ENCODE measurements around the gene NYAP1.

- TF ChIP-seq, protein P1, sequence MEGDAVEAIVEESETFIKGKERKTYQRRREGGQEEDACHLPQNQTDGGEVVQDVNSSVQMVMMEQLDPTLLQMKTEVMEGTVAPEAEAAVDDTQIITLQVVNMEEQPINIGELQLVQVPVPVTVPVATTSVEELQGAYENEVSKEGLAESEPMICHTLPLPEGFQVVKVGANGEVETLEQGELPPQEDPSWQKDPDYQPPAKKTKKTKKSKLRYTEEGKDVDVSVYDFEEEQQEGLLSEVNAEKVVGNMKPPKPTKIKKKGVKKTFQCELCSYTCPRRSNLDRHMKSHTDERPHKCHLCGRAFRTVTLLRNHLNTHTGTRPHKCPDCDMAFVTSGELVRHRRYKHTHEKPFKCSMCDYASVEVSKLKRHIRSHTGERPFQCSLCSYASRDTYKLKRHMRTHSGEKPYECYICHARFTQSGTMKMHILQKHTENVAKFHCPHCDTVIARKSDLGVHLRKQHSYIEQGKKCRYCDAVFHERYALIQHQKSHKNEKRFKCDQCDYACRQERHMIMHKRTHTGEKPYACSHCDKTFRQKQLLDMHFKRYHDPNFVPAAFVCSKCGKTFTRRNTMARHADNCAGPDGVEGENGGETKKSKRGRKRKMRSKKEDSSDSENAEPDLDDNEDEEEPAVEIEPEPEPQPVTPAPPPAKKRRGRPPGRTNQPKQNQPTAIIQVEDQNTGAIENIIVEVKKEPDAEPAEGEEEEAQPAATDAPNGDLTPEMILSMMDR (IDR thresholded peaks at IDR 0.05; ENCODE audit: insufficient read depth, low read length, poor library complexity, severe bottlenecking): no peak
- TF ChIP-seq EZH2phosphoT487 (conservative IDR thresholded peaks at IDR 0.05; ENCODE audit: low read length): no peak
Measured at GRCh38 chr7:100481466-100481865, 2.3 kb upstream of the NYAP1 start.

Measured in SU-DHL-6 (cell line).